ENCODE results near the gene NHS.

GRCh38 chrX:17602245-17602644 is 227.2 kb downstream of the NHS start:
- TF ChIP-seq POLR2A (IDR thresholded peaks at IDR 0.05): no peak
- no peak for TF ChIP-seq CTCF (IDR thresholded peaks at IDR 0.05)
